ENCODE results near the gene PKDREJ. TPM values are rescaled to one million over a fixed set of nuclear protein-coding genes. Genes with fewer than 3 reads are reported as not detected.

The PKDREJ gene
- total and polyA plus RNA-seq, 2 of the 4 experiments (the other 2 are of a cell fraction): 0.02 TPM; not detected in 1

GRCh38 chr22:46214616-46215015, 48.5 kb downstream of the PKDREJ start:
- Histone ChIP-seq H2AK5ac (ENCODE audit: low read depth, low read length) (no peak overlapping the region), H4K20me1 (ENCODE audit: insufficient read depth, low read length) (no peaks in the 10 kb centered on the region), H3K14ac (replicated peaks; ENCODE audit: low read depth, low read length) (no peak overlapping the region), H2BK20ac (ENCODE audit: low read depth, low read length) (no peak overlapping the region), H3K56ac (ENCODE audit: extremely low read depth, insufficient read depth, low read length) (no peak overlapping the region), H3K9me3 (ENCODE audit: control insufficient read depth, insufficient read depth, low read length) (peaks cover 5% of the 10 kb centered on the region), H3K79me1 (ENCODE audit: low read depth in 1 of 2, low read length in 2 of 2) (no peaks in the 10 kb centered on the region), H3K18ac (ENCODE audit: low read depth, low read length) (no peak overlapping the region), H2BK5ac (ENCODE audit: low read depth, low read length, poor library complexity, severe bottlenecking) (no peak overlapping the region), H2BK120ac (ENCODE audit: low read depth, low read length) (no peak overlapping the region), H3K27me3 (ENCODE audit: control insufficient read depth, insufficient read depth, low read length) (no peaks in the 10 kb centered on the region), H3K4ac (ENCODE audit: low read depth, low read length) (no peak overlapping the region), H2AK9ac (replicated peaks; ENCODE audit: low read depth, low read length, poor library complexity) (no peak overlapping the region), H2BK15ac (ENCODE audit: low read depth, low read length) (no peak overlapping the region), H3K36me3 (ENCODE audit: control insufficient read depth, insufficient read depth, low read length) (peaks cover 38% of the 10 kb centered on the region), H3K4me1 (ENCODE audit: control insufficient read depth, insufficient read depth, low read length) (no peaks in the 10 kb centered on the region), H3K9ac (ENCODE audit: low read depth, low read length) (no peak overlapping the region), H3K23ac (ENCODE audit: low read depth, low read length) (no peak overlapping the region), H3K4me3 (ENCODE audit: insufficient read depth, low read depth, low read length) (no peak overlapping the region), H4K91ac (ENCODE audit: insufficient read depth, low read depth, low read length) (no peak overlapping the region), H4K5ac (ENCODE audit: low read depth, low read length) (no peak overlapping the region), H2AFZ (replicated peaks; ENCODE audit: low read length, poor library complexity) (no peak overlapping the region), H3K9me1 (ENCODE audit: insufficient read depth, low read length) (0 out of 2 replicates have a peak, but pooled peaks cover 9% of the 10 kb centered on the region), H4K8ac (ENCODE audit: low read depth in 2 of 2, low read length in 2 of 2) (no peak overlapping the region), H3K4me2 (ENCODE audit: low read depth, low read length) (no peak overlapping the region), H3K27ac (ENCODE audit: insufficient read depth, low read length) (no peak overlapping the region)
- intact Hi-C loops (cut with micrococcal nuclease): no loop called here
- CTCF ChIA-PET: no interaction called here
- POLR2A ChIA-PET (ENCODE audit: unreplicated experiment): no interaction called here
- 96 to 100% methylated on average over 2 to 21 of the region's 28 CpGs for WGBS, 2 experiments (ENCODE audit: extremely low coverage in 2 of 2, insufficient read length in 1 of 2)
- DNase-seq: no peak
- in situ Hi-C loops (cut with MboI; ENCODE audit: low sequenced_read_pairs): no loop called here
- no TSS peak for BruUV-seq (replicated peaks)
- dilution Hi-C loops (cut with HindIII; ENCODE audit: low sequenced_read_pairs, unreplicated experiment): no loop called here
- TF ChIP-seq RFX5 (IDR thresholded peaks at IDR 0.05; ENCODE audit: low read depth, low read length): no peak
- no peak for TF ChIP-seq SMC3 (IDR thresholded peaks at IDR 0.05; ENCODE audit: low read depth, low read length)
- TF ChIP-seq CTCF (conservative IDR thresholded peaks at IDR 0.05; ENCODE audit: low read depth, low read length): no peak
- no peak for TF ChIP-seq CEBPB (IDR thresholded peaks at IDR 0.05; ENCODE audit: low read depth, low read length)
- no peak for TF ChIP-seq RCOR1 (IDR thresholded peaks at IDR 0.05; ENCODE audit: insufficient replicate concordance, low read length)
- TF ChIP-seq POLR2A (IDR thresholded peaks at IDR 0.05; ENCODE audit: low read depth, low read length): no peak
- TF ChIP-seq MAZ (IDR thresholded peaks at IDR 0.05; ENCODE audit: borderline replicate concordance, low read depth, low read length): no peak
- no peak for TF ChIP-seq RAD21 (IDR thresholded peaks at IDR 0.05; ENCODE audit: low read length)
- no peak for TF ChIP-seq MAFK (IDR thresholded peaks at IDR 0.05; ENCODE audit: low read depth, low read length)
- no peak for TF ChIP-seq ELK1 (IDR thresholded peaks at IDR 0.05; ENCODE audit: borderline replicate concordance, low read depth, low read length)
- TF ChIP-seq FOS (IDR thresholded peaks at IDR 0.05; ENCODE audit: low read depth, low read length): no peak
- no peak for TF ChIP-seq BHLHE40 (IDR thresholded peaks at IDR 0.05; ENCODE audit: low read depth, low read length)
- no peak for TF ChIP-seq CHD1 (IDR thresholded peaks at IDR 0.05; ENCODE audit: low read depth, low read length)
- no peak for TF ChIP-seq USF2 (IDR thresholded peaks at IDR 0.05; ENCODE audit: low read depth, low read length)
- TF ChIP-seq MXI1 (IDR thresholded peaks at IDR 0.05; ENCODE audit: borderline replicate concordance, low read depth, low read length): no peak
- no peak for TF ChIP-seq NFE2L2 (IDR thresholded peaks at IDR 0.05; ENCODE audit: low read depth, low read length)
- ATAC-seq (ENCODE audit: low read depth): no peak
